Endothelial cell of umbilical vein (primary cell): ENCODE results near the gene AP1M1. TPM values are rescaled to one million over a fixed set of nuclear protein-coding genes. Genes with fewer than 3 reads are reported as not detected.

Experiments used
- BruUV-seq: library from RNA; stranded (reverse); fragments of 400-500 nt; replicated peaks from 2 replicates; lab custom pipeline; 2021; lab: Mats Ljungman, UMichigan
- CTCF ChIA-PET: fragments of 300-600, 350-600 bp; sonication (Branson Sonifier 250); formaldehyde crosslinking; loops from one replicate; lab custom pipeline; 2021; ENCODE audit warnings: antibody characterized with exemption, inconsistent platforms; lab: Charles Lee
- POLR2A ChIA-PET: fragments of 300-600, 350-600 bp; sonication (Branson Sonifier 250); formaldehyde crosslinking; loops from one replicate; lab custom pipeline; 2021; ENCODE audit warnings: antibody characterized with exemption, inconsistent platforms; lab: Charles Lee
- DNase-seq: peaks from one replicate; pipeline ENCODE4 v3.0.0-alpha.2; 2011; ENCODE audit warnings: low read depth, low spot score
- FAIRE-seq: peaks from 2 replicates; lab custom pipeline; 2011; peaks lifted over from hg19 to GRCh38; lab: Jason Lieb, UNC
- H2AFZ ChIP-seq: 2 replicates; pipeline ENCODE4 v1.6.0; 2012; ENCODE audit warnings: low read depth, low read length, control low read depth, inconsistent platforms
- H3K27ac ChIP-seq: 2 replicates; pipeline ENCODE4 v1.5.1; 2011; ENCODE audit warnings: low read depth, mild to moderate bottlenecking, control low read depth, low read length, moderate library complexity; ENCODE audit not compliant: insufficient read depth
- H3K27me3 ChIP-seq, 2 experiments: 2 replicates each; pipeline versions ENCODE4 v1.6.0 to v1.6.1; 2011; ENCODE audit warnings: low read length in 2 of 2, mixed read lengths in 1 of 2; ENCODE audit not compliant: control insufficient read depth in 2 of 2, insufficient read depth in 2 of 2
- H3K36me3 ChIP-seq, 2 experiments: 2 replicates in 1 of 2; 3 replicates in 1 of 2; pipeline ENCODE4 v1.5.1; 2011; ENCODE audit warnings: low read length in 2 of 2, mild to moderate bottlenecking in 1 of 2, moderate library complexity in 1 of 2; ENCODE audit not compliant: control insufficient read depth in 2 of 2, insufficient read depth in 2 of 2; ENCODE audit errors: extremely low read depth in 1 of 2
- H3K4me1 ChIP-seq: 3 replicates; pipeline ENCODE4 v1.5.1; 2011; ENCODE audit warnings: mild to moderate bottlenecking, low read length; ENCODE audit not compliant: control insufficient read depth, insufficient read depth; ENCODE audit errors: extremely low read depth
- H3K4me2 ChIP-seq: 2 replicates; pipeline ENCODE4 v1.6.1; 2011; ENCODE audit warnings: low read length, control low read depth, mixed read lengths; ENCODE audit not compliant: insufficient read depth
- H3K4me3 ChIP-seq, 3 experiments: fragments of 200-600 bp in 1 of 3; sonication (generic), shearing (Covaris generic) in 1 of 3; replicated peaks in 1 of 3; 2 replicates each; pipeline ENCODE4 v1.5.1; 2011 to 2016; ENCODE audit warnings: control low read depth in 3 of 3, low read length in 3 of 3, mild to moderate bottlenecking in 2 of 3, inconsistent platforms in 1 of 3, low read depth in 1 of 3, moderate library complexity in 1 of 3; ENCODE audit not compliant: insufficient read depth in 1 of 3
- H3K79me2 ChIP-seq: 2 replicates; pipeline ENCODE4 v1.6.0; 2012; ENCODE audit warnings: low read length, inconsistent platforms; ENCODE audit not compliant: control insufficient read depth, insufficient read depth
- H3K9ac ChIP-seq: replicated peaks from 2 replicates; pipeline ENCODE3; 2011; ENCODE audit warnings: low read length, control low read depth; ENCODE audit not compliant: insufficient read depth; ENCODE audit errors: extremely low read depth
- H3K9me1 ChIP-seq: replicated peaks from 3 replicates; pipeline ENCODE4 v1.6.0; 2011; ENCODE audit warnings: mild to moderate bottlenecking, low read length; ENCODE audit not compliant: control insufficient read depth, insufficient read depth; ENCODE audit errors: extremely low read depth
- H3K9me3 ChIP-seq: replicated peaks from 2 replicates; pipeline ENCODE4 v1.5.1; 2012; ENCODE audit warnings: low read length, inconsistent platforms; ENCODE audit not compliant: control insufficient read depth, insufficient read depth
- H4K20me1 ChIP-seq: replicated peaks from 2 replicates; pipeline ENCODE3; 2011; ENCODE audit warnings: mild to moderate bottlenecking, low read length; ENCODE audit not compliant: control insufficient read depth, insufficient read depth; ENCODE audit errors: extremely low read depth
- EZH2 ChIP-seq: IDR thresholded peaks from 2 replicates; pipeline ENCODE4 v1.6.1; 2012; ENCODE audit warnings: borderline replicate concordance, low read depth, mild to moderate bottlenecking, moderate library complexity, low read length, inconsistent platforms; ENCODE audit not compliant: severe bottlenecking
- FOS ChIP-seq: IDR thresholded peaks from 2 replicates; pipeline ENCODE4 v1.6.1; 2011; ENCODE audit warnings: mild to moderate bottlenecking, low read length, moderate library complexity, borderline replicate concordance; ENCODE audit not compliant: insufficient read depth
- GATA2 ChIP-seq: IDR thresholded peaks from 2 replicates; pipeline ENCODE4 v1.7.0; 2011; ENCODE audit warnings: low read depth, mild to moderate bottlenecking, moderate library complexity, mixed read lengths, low read length; ENCODE audit not compliant: insufficient read length, insufficient read depth
- JUN ChIP-seq: IDR thresholded peaks from 2 replicates; pipeline ENCODE4 v1.6.1; 2011; ENCODE audit warnings: borderline replicate concordance, low read depth; ENCODE audit not compliant: insufficient read length, insufficient read depth
- MYC ChIP-seq: IDR thresholded peaks from one replicate; pipeline ENCODE4 v1.6.1; 2011; ENCODE audit warnings: mild to moderate bottlenecking, low read depth, low read length
- POLR2A ChIP-seq: IDR thresholded peaks from 2 replicates; pipeline ENCODE4 v1.6.1; 2012; ENCODE audit warnings: low read depth, mild to moderate bottlenecking, control low read depth, low read length
- dilution Hi-C: fragments of 300-500 bp; cut with MboI; formaldehyde crosslinking; loops from one replicate; pipeline ENCODE4 v1.15.0; 2019; ENCODE audit warnings: low sequenced_read_pairs; ENCODE audit not compliant: extremely low pct_ligation_motif_present
- intact Hi-C: fragments of 100-400 bp; cut with micrococcal nuclease; formaldehyde crosslinking; loops from one replicate; pipeline ENCODE4 v1.10.0; 2022
- polyA plus RNA-seq, 4 experiments: library from polyadenylated mRNA; depleted of rRNA in 3 of 4; stranded (reverse) in 3 of 4; unstranded in 1 of 4; fragments of >200 nt; gene quantifications; 2 replicates each; pipeline versions ENCODE4 v1.2.1 to v1.2.3, GENCODE V29; 2011 to 2012; ENCODE audit warnings: missing spikeins in 1 of 4
- total RNA-seq: library from RNA; stranded (reverse); gene quantifications from 2 replicates; pipeline ENCODE4 v1.2.3, GENCODE V29; 2021
- TF ChIP-seq, protein P1 (sequence below), 2 donors: IDR thresholded peaks; 1 replicate in 1 of 2; 2 replicates in 1 of 2; pipeline ENCODE4 v1.5.1; 2011; ENCODE audit warnings: low read length in 2 of 2, mild to moderate bottlenecking in 2 of 2, moderate library complexity in 2 of 2, control low read depth in 1 of 2, inconsistent platforms in 1 of 2, low read depth in 1 of 2; ENCODE audit not compliant: insufficient read depth in 1 of 2; ENCODE audit errors: extremely low read depth in 1 of 2
- TF ChIP-seq, protein P2 (sequence below): IDR thresholded peaks from 2 replicates; pipeline ENCODE4 v1.6.1; 2011; ENCODE audit not compliant: insufficient read depth, insufficient read length

Gene AP1M1
- total and polyA plus RNA-seq, 2 donors (not counting 3 experiments of a cell fraction or from before 2014, with no cell fraction given), result 99.3 to 129 TPM

DNA sequence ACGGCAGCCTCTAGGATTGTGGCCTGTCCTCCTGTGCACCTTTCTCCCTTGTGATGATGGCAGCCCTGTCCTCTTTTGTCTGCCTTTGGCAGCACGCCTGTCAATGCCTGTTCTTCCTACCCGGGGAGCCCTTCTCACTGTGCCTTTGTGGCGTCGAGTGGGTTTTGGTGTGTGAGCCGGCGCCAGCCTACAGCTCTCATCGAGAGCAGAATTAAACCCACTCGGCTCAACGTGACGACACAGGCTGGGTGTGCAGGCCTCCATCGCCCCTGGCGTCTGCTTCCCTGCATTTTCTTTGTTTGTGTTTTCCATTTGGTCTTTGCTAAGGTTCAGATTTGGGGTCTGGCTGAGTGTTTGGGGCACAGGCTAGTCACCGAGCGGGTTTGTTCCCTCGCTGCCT lies 34.4 kb downstream of the AP1M1 start:
- ChIA-PET POLR2A (no interaction called here), CTCF (no interaction called here)
- intact Hi-C loops (no loop called here), dilution Hi-C loops (no loop called here)
- FAIRE-seq (no peak), DNase-seq (no peak)
- Histone ChIP-seq H3K79me2 (no peaks in the 10 kb centered on the region), H3K27ac (no peak overlapping the region), H3K27me3 (no peaks in the 10 kb centered on the region), H3K4me1 (no peaks in the 10 kb centered on the region), H3K9ac (no peak overlapping the region), H3K4me2 (no peak overlapping the region), H3K36me3 (peaks cover 12 to 64% of the 10 kb centered on the region in 2 experiments), H3K9me1 (no peaks in the 10 kb centered on the region), H4K20me1 (no peaks in the 10 kb centered on the region), H3K9me3 (no peaks in the 10 kb centered on the region), H2AFZ (no peak overlapping the region), H3K4me3 (no peak overlapping the region)
- TF ChIP-seq, protein P1, sequence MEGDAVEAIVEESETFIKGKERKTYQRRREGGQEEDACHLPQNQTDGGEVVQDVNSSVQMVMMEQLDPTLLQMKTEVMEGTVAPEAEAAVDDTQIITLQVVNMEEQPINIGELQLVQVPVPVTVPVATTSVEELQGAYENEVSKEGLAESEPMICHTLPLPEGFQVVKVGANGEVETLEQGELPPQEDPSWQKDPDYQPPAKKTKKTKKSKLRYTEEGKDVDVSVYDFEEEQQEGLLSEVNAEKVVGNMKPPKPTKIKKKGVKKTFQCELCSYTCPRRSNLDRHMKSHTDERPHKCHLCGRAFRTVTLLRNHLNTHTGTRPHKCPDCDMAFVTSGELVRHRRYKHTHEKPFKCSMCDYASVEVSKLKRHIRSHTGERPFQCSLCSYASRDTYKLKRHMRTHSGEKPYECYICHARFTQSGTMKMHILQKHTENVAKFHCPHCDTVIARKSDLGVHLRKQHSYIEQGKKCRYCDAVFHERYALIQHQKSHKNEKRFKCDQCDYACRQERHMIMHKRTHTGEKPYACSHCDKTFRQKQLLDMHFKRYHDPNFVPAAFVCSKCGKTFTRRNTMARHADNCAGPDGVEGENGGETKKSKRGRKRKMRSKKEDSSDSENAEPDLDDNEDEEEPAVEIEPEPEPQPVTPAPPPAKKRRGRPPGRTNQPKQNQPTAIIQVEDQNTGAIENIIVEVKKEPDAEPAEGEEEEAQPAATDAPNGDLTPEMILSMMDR (IDR thresholded peaks at IDR 0.05; ENCODE audit: extremely low read depth in 1 of 2, insufficient read depth in 1 of 2, low read depth in 1 of 2, low read length in 2 of 2), result no peak
- TF ChIP-seq EZH2 (no peak), GATA2 (no peak), MYC (no peak), FOS (no peak), POLR2A (no peak), JUN (no peak)
- TF ChIP-seq, protein P2, sequence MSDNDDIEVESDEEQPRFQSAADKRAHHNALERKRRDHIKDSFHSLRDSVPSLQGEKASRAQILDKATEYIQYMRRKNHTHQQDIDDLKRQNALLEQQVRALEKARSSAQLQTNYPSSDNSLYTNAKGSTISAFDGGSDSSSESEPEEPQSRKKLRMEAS, result no peak
- no TSS peak for BruUV-seq
